HepG2 (cell line): Measurements from ENCODE around the gene SUSD3. TPM values are rescaled to one million over a fixed set of nuclear protein-coding genes. Genes with fewer than 3 reads are reported as not detected.
A peak's percentile ranks its signal among the peaks of the same experiment; 100 is the strongest.

Source experiments
- ARNT2 ChIP-seq: sonication (generic); formaldehyde crosslinking; IDR thresholded peaks from 2 replicates; pipeline ENCODE4 v1.8.0; 2022; ENCODE audit warnings: mild to moderate bottlenecking, low read depth, missing genetic modification reagents, moderate library complexity
- GPBP1L1 ChIP-seq: sonication (generic); formaldehyde crosslinking; IDR thresholded peaks from 2 replicates; pipeline ENCODE4 v1.5.0; 2020; ENCODE audit warnings: mild to moderate bottlenecking, missing genetic modification reagents
- JUND ChIP-seq: sonication (generic); formaldehyde crosslinking; IDR thresholded peaks from 2 replicates; pipeline ENCODE4 v1.8.0; 2022; ENCODE audit warnings: mild to moderate bottlenecking, missing genetic modification reagents
- NBN ChIP-seq: fragments of 450-650 bp; conservative IDR thresholded peaks from 2 replicates; pipeline ENCODE4 v1.6.1; 2017
- RBAK ChIP-seq: sonication (generic); formaldehyde crosslinking; IDR thresholded peaks from 2 replicates; pipeline ENCODE4 v1.5.1; 2020; ENCODE audit warnings: mild to moderate bottlenecking, missing genetic modification reagents
- THRA ChIP-seq: sonication (generic); formaldehyde crosslinking; IDR thresholded peaks from 2 replicates; pipeline ENCODE4 v1.4.0; 2020; ENCODE audit warnings: missing genetic modification reagents, borderline replicate concordance
- THYN1 ChIP-seq: sonication (generic); formaldehyde crosslinking; IDR thresholded peaks from 2 replicates; pipeline ENCODE4 v1.8.1; 2023; ENCODE audit warnings: low read depth, mild to moderate bottlenecking, moderate library complexity, missing genetic modification reagents, borderline replicate concordance
- ZBTB49 ChIP-seq: sonication (generic); formaldehyde crosslinking; IDR thresholded peaks from 2 replicates; pipeline ENCODE4 v1.4.0; 2020; ENCODE audit warnings: missing genetic modification reagents, borderline replicate concordance
- ZNF317 ChIP-seq: sonication (generic); formaldehyde crosslinking; IDR thresholded peaks from 2 replicates; pipeline ENCODE4 v1.5.0; 2020; ENCODE audit warnings: mild to moderate bottlenecking, missing genetic modification reagents
- ZNF777 ChIP-seq: sonication (generic); formaldehyde crosslinking; IDR thresholded peaks from 2 replicates; pipeline ENCODE4 v1.4.0; 2020; ENCODE audit warnings: missing genetic modification reagents
- ZNF782 ChIP-seq: sonication (generic); formaldehyde crosslinking; IDR thresholded peaks from 2 replicates; pipeline ENCODE4 v1.4.0; 2020; ENCODE audit warnings: missing genetic modification reagents, mild to moderate bottlenecking, borderline replicate concordance
- polyA plus RNA-seq, 8 experiments: library from polyadenylated mRNA; depleted of rRNA in 3 of 8; stranded (reverse) in 7 of 8; unstranded in 1 of 8; fragments of >200 nt; fragmentation: Illumina TruSeq in 4 of 8; extraction: Trizol in 4 of 8; gene quantifications; 2 replicates each; pipeline versions ENCODE4 v1.2.1 to v1.2.3, GENCODE V29; 2011 to 2016; ENCODE audit warnings: low read depth in 4 of 8, missing spikeins in 1 of 8, mixed read lengths in 1 of 8; ENCODE audit not compliant: insufficient read depth in 1 of 8
- total RNA-seq, 5 experiments: library from RNA; depleted of rRNA; stranded (reverse); fragments of >200 nt; fragmentation: Illumina TruSeq; extraction: Trizol; gene quantifications; 2 replicates each; pipeline ENCODE4 v1.2.3, GENCODE V29; 2016; ENCODE audit warnings: low read depth in 1 of 5
- TF ChIP-seq, protein P1 (sequence below): IDR thresholded peaks from 2 replicates; pipeline ENCODE4 v1.6.1; 2016; ENCODE audit warnings: low read depth, missing genetic modification reagents, missing compliant biosample characterization
- TF ChIP-seq, protein P2 (sequence below): sonication (generic); formaldehyde crosslinking; IDR thresholded peaks from 2 replicates; pipeline ENCODE4 v1.5.1; 2020; ENCODE audit warnings: missing genetic modification reagents, mild to moderate bottlenecking, borderline replicate concordance
- TF ChIP-seq, protein P3 (sequence below): sonication (generic); formaldehyde crosslinking; IDR thresholded peaks from 2 replicates; pipeline ENCODE4 v1.4.0; 2020; ENCODE audit warnings: missing genetic modification reagents, borderline replicate concordance

SUSD3 gene
- total and polyA plus RNA-seq, 2 of the 13 experiments (the other 11 are each of a cell fraction or from before 2014, with no cell fraction given), result 7.0 to 9.1 TPM

DNA sequence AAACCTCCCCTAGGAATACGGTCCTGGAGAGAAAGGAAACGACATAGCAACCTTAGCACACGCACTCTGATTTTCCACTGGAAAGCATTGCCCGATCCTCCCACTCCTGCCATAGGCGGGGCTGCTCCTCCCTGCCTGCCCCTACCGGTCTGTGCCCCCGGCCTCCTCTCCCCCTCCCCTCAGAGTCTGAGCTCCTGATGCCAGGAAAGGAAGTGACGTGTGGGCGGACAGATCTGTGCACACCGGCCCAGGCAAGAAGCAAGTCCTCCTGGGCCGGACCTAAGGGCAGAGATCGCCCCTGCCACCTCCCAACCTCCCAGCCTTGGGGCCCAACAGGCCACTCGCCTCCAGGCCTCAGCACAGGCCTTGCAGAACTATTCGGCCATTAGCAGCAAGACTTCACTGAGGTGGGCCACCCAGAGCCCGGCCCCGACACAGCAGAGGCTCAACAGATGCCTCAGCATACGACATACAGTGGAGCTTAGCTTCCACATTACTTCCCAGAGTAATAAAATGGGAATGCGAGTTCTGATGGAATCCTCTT lies 68.4 kb downstream of the SUSD3 start (continued):
- no peak for TF ChIP-seq THRA
- TF ChIP-seq JUND (CRISPR knock-in tag), result peak; percentile 76
- TF ChIP-seq GPBP1L1 (CRISPR knock-in tag), result no peak
- no peak for TF ChIP-seq ARNT2
- no peak for TF ChIP-seq THYN1 (CRISPR knock-in tag)
- TF ChIP-seq, protein P1, sequence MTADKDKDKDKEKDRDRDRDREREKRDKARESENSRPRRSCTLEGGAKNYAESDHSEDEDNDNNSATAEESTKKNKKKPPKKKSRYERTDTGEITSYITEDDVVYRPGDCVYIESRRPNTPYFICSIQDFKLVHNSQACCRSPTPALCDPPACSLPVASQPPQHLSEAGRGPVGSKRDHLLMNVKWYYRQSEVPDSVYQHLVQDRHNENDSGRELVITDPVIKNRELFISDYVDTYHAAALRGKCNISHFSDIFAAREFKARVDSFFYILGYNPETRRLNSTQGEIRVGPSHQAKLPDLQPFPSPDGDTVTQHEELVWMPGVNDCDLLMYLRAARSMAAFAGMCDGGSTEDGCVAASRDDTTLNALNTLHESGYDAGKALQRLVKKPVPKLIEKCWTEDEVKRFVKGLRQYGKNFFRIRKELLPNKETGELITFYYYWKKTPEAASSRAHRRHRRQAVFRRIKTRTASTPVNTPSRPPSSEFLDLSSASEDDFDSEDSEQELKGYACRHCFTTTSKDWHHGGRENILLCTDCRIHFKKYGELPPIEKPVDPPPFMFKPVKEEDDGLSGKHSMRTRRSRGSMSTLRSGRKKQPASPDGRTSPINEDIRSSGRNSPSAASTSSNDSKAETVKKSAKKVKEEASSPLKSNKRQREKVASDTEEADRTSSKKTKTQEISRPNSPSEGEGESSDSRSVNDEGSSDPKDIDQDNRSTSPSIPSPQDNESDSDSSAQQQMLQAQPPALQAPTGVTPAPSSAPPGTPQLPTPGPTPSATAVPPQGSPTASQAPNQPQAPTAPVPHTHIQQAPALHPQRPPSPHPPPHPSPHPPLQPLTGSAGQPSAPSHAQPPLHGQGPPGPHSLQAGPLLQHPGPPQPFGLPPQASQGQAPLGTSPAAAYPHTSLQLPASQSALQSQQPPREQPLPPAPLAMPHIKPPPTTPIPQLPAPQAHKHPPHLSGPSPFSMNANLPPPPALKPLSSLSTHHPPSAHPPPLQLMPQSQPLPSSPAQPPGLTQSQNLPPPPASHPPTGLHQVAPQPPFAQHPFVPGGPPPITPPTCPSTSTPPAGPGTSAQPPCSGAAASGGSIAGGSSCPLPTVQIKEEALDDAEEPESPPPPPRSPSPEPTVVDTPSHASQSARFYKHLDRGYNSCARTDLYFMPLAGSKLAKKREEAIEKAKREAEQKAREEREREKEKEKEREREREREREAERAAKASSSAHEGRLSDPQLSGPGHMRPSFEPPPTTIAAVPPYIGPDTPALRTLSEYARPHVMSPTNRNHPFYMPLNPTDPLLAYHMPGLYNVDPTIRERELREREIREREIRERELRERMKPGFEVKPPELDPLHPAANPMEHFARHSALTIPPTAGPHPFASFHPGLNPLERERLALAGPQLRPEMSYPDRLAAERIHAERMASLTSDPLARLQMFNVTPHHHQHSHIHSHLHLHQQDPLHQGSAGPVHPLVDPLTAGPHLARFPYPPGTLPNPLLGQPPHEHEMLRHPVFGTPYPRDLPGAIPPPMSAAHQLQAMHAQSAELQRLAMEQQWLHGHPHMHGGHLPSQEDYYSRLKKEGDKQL (CRISPR knock-in tag), result no peak
- TF ChIP-seq ZNF317 (CRISPR knock-in tag), result peak; percentile 60
- no peak for TF ChIP-seq NBN
- no peak for TF ChIP-seq ZBTB49 (CRISPR knock-in tag)
- TF ChIP-seq RBAK (CRISPR knock-in tag), result no peak
- TF ChIP-seq, protein P2, sequence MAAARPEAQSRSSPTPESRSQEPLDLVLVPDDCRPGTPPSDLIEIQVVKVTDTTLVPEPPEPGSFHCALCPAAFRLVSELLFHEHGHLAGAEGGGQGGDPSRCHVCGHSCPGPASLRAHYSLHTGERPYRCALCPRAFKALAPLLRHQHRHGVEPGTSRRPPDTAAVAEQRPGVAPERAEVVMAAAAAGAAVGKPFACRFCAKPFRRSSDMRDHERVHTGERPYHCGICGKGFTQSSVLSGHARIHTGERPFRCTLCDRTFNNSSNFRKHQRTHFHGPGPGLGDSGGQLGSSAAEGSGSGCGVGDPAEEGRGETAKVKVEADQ, result no peak
- TF ChIP-seq ZNF777 (CRISPR knock-in tag), result no peak
- 0 out of 2 replicates have a peak, but pooled peaks have one; percentile 59 for TF ChIP-seq ZNF782 (CRISPR knock-in tag)
- TF ChIP-seq, protein P3, sequence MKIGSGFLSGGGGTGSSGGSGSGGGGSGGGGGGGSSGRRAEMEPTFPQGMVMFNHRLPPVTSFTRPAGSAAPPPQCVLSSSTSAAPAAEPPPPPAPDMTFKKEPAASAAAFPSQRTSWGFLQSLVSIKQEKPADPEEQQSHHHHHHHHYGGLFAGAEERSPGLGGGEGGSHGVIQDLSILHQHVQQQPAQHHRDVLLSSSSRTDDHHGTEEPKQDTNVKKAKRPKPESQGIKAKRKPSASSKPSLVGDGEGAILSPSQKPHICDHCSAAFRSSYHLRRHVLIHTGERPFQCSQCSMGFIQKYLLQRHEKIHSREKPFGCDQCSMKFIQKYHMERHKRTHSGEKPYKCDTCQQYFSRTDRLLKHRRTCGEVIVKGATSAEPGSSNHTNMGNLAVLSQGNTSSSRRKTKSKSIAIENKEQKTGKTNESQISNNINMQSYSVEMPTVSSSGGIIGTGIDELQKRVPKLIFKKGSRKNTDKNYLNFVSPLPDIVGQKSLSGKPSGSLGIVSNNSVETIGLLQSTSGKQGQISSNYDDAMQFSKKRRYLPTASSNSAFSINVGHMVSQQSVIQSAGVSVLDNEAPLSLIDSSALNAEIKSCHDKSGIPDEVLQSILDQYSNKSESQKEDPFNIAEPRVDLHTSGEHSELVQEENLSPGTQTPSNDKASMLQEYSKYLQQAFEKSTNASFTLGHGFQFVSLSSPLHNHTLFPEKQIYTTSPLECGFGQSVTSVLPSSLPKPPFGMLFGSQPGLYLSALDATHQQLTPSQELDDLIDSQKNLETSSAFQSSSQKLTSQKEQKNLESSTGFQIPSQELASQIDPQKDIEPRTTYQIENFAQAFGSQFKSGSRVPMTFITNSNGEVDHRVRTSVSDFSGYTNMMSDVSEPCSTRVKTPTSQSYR (CRISPR knock-in tag), result no peak; the same call in 1 of the 2 replicates
